GM12878 (cell line): Measurements from ENCODE around the gene SNAPIN. TPM values are rescaled to one million over a fixed set of nuclear protein-coding genes. Genes with fewer than 3 reads are reported as not detected.
A peak's percentile ranks its signal among the peaks of the same experiment; 100 is the strongest.

ENCODE experiments used
- ATAC-seq: fragments of 200-7000 bp; cut with Tn5 transposase; 3 replicates; pipeline ENCODE4 v1.9.1; 2020; ENCODE audit warnings: mild to moderate bottlenecking, moderate library complexity
- BruUV-seq: library from RNA; stranded (reverse); fragments of 400-500 nt; replicated peaks from 2 replicates; lab custom pipeline; 2021; lab: Mats Ljungman, UMichigan
- CTCF ChIA-PET: fragments of 300-600 bp; sonication (Branson Sonifier 250); formaldehyde crosslinking; extraction: SDS; loops from one replicate; lab custom pipeline; 2021; ENCODE audit warnings: inconsistent platforms; lab: Yijun Ruan, JAX
- POLR2A ChIA-PET: fragments of 350-600 bp; formaldehyde crosslinking; extraction: SDS; loops from one replicate; lab custom pipeline; 2021; ENCODE audit warnings: inconsistent platforms; lab: Charles Lee
- RAD21 ChIA-PET: fragments of 300-600 bp; sonication (Branson Sonifier 250); formaldehyde crosslinking; loops from one replicate; lab custom pipeline; 2023; ENCODE audit warnings: antibody characterized with exemption; ENCODE audit not compliant: unreplicated experiment; lab: Charles Lee
- SMC1A ChIA-PET: fragments of 300-600 bp; sonication (Branson Sonifier 250); formaldehyde crosslinking; loops from one replicate; lab custom pipeline; 2023; ENCODE audit not compliant: unreplicated experiment, uncharacterized antibody; lab: Charles Lee
- DNase-seq: peaks from one replicate; pipeline ENCODE4 v3.0.0-alpha.2; 2011; ENCODE audit warnings: low read depth, low spot score
- FAIRE-seq: peaks from 3 replicates; lab custom pipeline; 2011; peaks lifted over from hg19 to GRCh38; lab: Jason Lieb, UNC
- H2AFZ ChIP-seq: 2 replicates; pipeline ENCODE4 v1.6.0; 2011; ENCODE audit warnings: low read depth, low read length, control low read depth; ENCODE audit not compliant: control insufficient read depth
- H3K27ac ChIP-seq: 2 replicates; pipeline ENCODE4 v1.5.1; 2011; ENCODE audit warnings: control low read depth; ENCODE audit not compliant: control insufficient read depth, insufficient read depth
- H3K27me3 ChIP-seq, 2 experiments: replicated peaks in 1 of 2; 2 replicates each; pipeline versions ENCODE4 v1.6.0 to v1.6.1; 2011; ENCODE audit warnings: low read length in 1 of 2; ENCODE audit not compliant: control insufficient read depth in 2 of 2, insufficient read depth in 2 of 2
- H3K36me3 ChIP-seq, 2 experiments: 2 replicates each; pipeline ENCODE4 v1.5.1; 2011; ENCODE audit warnings: low read length in 1 of 2; ENCODE audit not compliant: control insufficient read depth in 2 of 2, insufficient read depth in 2 of 2
- H3K4me1 ChIP-seq: 2 replicates; pipeline ENCODE4 v1.6.1; 2011; ENCODE audit warnings: mild to moderate bottlenecking, low read length, moderate library complexity, mixed read lengths; ENCODE audit not compliant: control insufficient read depth, insufficient read depth
- H3K4me2 ChIP-seq: 2 replicates; pipeline ENCODE4 v1.6.0; 2011; ENCODE audit warnings: control low read depth; ENCODE audit not compliant: control insufficient read depth, insufficient read depth
- H3K4me3 ChIP-seq: fragments of 200-600 bp; sonication (generic); 2 replicates; pipeline ENCODE4 v1.5.1; 2016
- H3K79me2 ChIP-seq: 2 replicates; pipeline ENCODE4 v1.6.0; 2011; ENCODE audit warnings: low read length; ENCODE audit not compliant: control insufficient read depth, insufficient read depth
- H3K9ac ChIP-seq: 2 replicates; pipeline ENCODE4 v1.8.0; 2011; ENCODE audit warnings: low read length, control low read depth, mixed read lengths; ENCODE audit not compliant: control insufficient read depth, insufficient read depth
- H3K9me3 ChIP-seq: replicated peaks from 3 replicates; pipeline ENCODE4 v1.5.1; 2011; ENCODE audit warnings: mild to moderate bottlenecking, low read length; ENCODE audit not compliant: control insufficient read depth, insufficient read depth
- H4K20me1 ChIP-seq: 2 replicates; pipeline ENCODE4 v1.6.0; 2011; ENCODE audit not compliant: control insufficient read depth, insufficient read depth
- CTCF ChIP-seq, 3 experiments: IDR thresholded peaks in 2 of 3; conservative IDR thresholded peaks in 1 of 3; 2 replicates each; pipeline ENCODE4 v1.5.1; 2011; ENCODE audit warnings: low read depth in 3 of 3, low read length in 3 of 3, mild to moderate bottlenecking in 3 of 3, control low read depth in 2 of 3, moderate library complexity in 2 of 3, inconsistent platforms in 1 of 3, mixed read lengths in 1 of 3; ENCODE audit not compliant: control insufficient read depth in 2 of 3, insufficient read depth in 1 of 3; ENCODE audit errors: extremely low read depth in 1 of 3
- NR2C2 ChIP-seq: IDR thresholded peaks from 2 replicates; pipeline ENCODE4 v1.6.1; 2011; ENCODE audit warnings: borderline replicate concordance, low read depth; ENCODE audit not compliant: control insufficient read depth, insufficient read length
- PKNOX1 ChIP-seq: fragments of 450-650 bp; IDR thresholded peaks from 2 replicates; pipeline ENCODE4 v1.6.1; 2016; ENCODE audit warnings: mild to moderate bottlenecking
- STAT3 ChIP-seq: IDR thresholded peaks from 2 replicates; pipeline ENCODE4 v1.6.1; 2011; ENCODE audit warnings: low read depth, low read length, improper control_type of control experiment
- WGBS: methylation state at CpG from one replicate; pipeline ENCODE4 v1.1.6; 2016; ENCODE audit warnings: low lambda C conversion rate; ENCODE audit not compliant: insufficient replicate concordance, insufficient coverage; ENCODE audit errors: missing lambda C conversion rate; 5-methylcytosine and 5-hydroxymethylcytosine counted together
- in situ Hi-C: fragments of 300-500 bp; cut with MboI; formaldehyde crosslinking; loops from 9 replicates; pipeline ENCODE4 v1.14.3; 2018; ENCODE audit warnings: mixed read lengths
- intact Hi-C: fragments of 100-400 bp; cut with micrococcal nuclease; formaldehyde crosslinking; loops from one replicate; pipeline ENCODE4 v1.14.2; 2022; ENCODE audit not compliant: unreplicated experiment
- polyA plus RNA-seq, 11 experiments: library from polyadenylated mRNA; depleted of rRNA in 4 of 11; unstranded in 6 of 11; stranded (reverse) in 5 of 11; fragments of >200 nt; fragmentation: Nextera tagmentation in 4 of 11; fragmentation: Illumina TruSeq in 1 of 11; extraction: Ambion mirVana in 4 of 11; extraction: Trizol in 1 of 11; gene quantifications; 1 replicate in 1 of 11; 2 replicates in 10 of 11; pipeline versions ENCODE4 v1.2.1 to v1.2.3, GENCODE V29; 2011 to 2016; ENCODE audit warnings: inconsistent platforms in 2 of 11, missing spikeins in 2 of 11, low read depth in 1 of 11
- total RNA-seq, 4 experiments: library from RNA; depleted of rRNA in 3 of 4; stranded (reverse); fragments of >200 nt in 3 of 4; fragmentation: Illumina TruSeq in 1 of 4; extraction: Trizol in 1 of 4; gene quantifications; 2 replicates each; pipeline versions ENCODE4 v1.2.1 to v1.2.3, GENCODE V29; 2013 to 2021

SNAPIN gene
- total and polyA plus RNA-seq, 10 of the 15 experiments (the other 5 are each of a cell fraction or from before 2014, with no cell fraction given), result 12.4 to 78.1 (median 38.6) TPM

GRCh38 chr1:153624965-153625611 lies 33.4 kb upstream of the SNAPIN start (continued):
- TF ChIP-seq PKNOX1 (no peak), NR2C2 (no peak), STAT3 (no peak)

- no peaks in the 10 kb centered on the region for H3K27me3 ChIP-seq
- ATAC-seq (no peak), FAIRE-seq (no peak), DNase-seq (no peak)
- no peak overlapping the region for H3K4me3 ChIP-seq
- intact Hi-C loops, result no loop called here
- H3K4me2 ChIP-seq, result peak overlapping the region; percentile 67
- WGBS, result 53% methylated on average over 3 of the region's 3 CpGs
- POLR2A ChIA-PET, result interaction anchor here (0.6 to 1.3 kb wide), 2 partner anchors 28 to 202 kb away, joined by 3 to 4 read pairs; no protein-coding TSS in a partner anchor
- H3K9me3 ChIP-seq, result no peaks in the 10 kb centered on the region
- TF ChIP-seq CTCF (IDR thresholded peaks at IDR 0.05 in 2 of 3, conservative IDR thresholded peaks at IDR 0.05 in 1 of 3; ENCODE audit: control insufficient read depth in 2 of 3, extremely low read depth in 1 of 3, insufficient read depth in 1 of 3, low read depth in 3 of 3, low read length in 3 of 3), result no peak
- TF ChIP-seq, all 136 proteins: peak for 0
- Histone ChIP-seq H2AFZ (no peak overlapping the region), H3K36me3 (no peaks in the 10 kb centered on the region), H3K27ac (no peak overlapping the region), H4K20me1 (no peaks in the 10 kb centered on the region), H3K79me2 (no peaks in the 10 kb centered on the region), H3K9ac (no peak overlapping the region), H3K4me1 (peaks cover 14% of the 10 kb centered on the region)
- RAD21 ChIA-PET, result interaction anchor here (1.2 to 3.7 kb wide), 4 partner anchors 9 to 94 kb away, joined by 4 to 25 read pairs (median 10); no protein-coding TSS in a partner anchor
- SMC1A ChIA-PET, result interaction anchor here (1.0 to 4.9 kb wide), 4 partner anchors 11 to 54 kb away, joined by 3 to 31 read pairs (median 4); partner anchors contain the start of gene S100A14
- in situ Hi-C loops, result no loop called here
- CTCF ChIA-PET, result interaction anchor here (0.8 to 5.2 kb wide), 21 partner anchors 9 to 278 kb away, joined by 3 to 66 read pairs (median 4); partner anchors contain the start of genes PGLYRP4, S100A14, S100A16 and S100A5
- no TSS peak for BruUV-seq
Observed at GRCh38 chr1:153626477-153626903, 32.0 kb upstream of the SNAPIN start.
